GM13976 (cell line): ENCODE results near the gene NAPB.
"Not testable (repeated sequence)": the region's sequence is repeated elsewhere in the genome, so short reads cannot be mapped to it uniquely, and the experiment has no call there.

ENCODE experiments used
- DNase-seq: peaks from one replicate; pipeline ENCODE4 v3.0.0; 2012; ENCODE audit warnings: low spot score
- CTCF ChIP-seq: IDR thresholded peaks from 2 replicates; pipeline ENCODE4 v1.5.1; 2012; ENCODE audit warnings: borderline replicate concordance, mild to moderate bottlenecking; ENCODE audit not compliant: insufficient read depth; ENCODE audit errors: extremely low read depth, missing control alignments, control extremely low read depth
- in situ Hi-C: fragments of 300-500 bp; cut with MboI; formaldehyde crosslinking; loops from one replicate; pipeline ENCODE4 v1.12.0; 2022; ENCODE audit warnings: low sequenced_read_pairs, mixed read lengths, inconsistent platforms; ENCODE audit not compliant: unreplicated experiment

Gene NAPB

GRCh38 chr20:23420943-23421931 lies at the start of gene NAPB:
NAPB (minus strand) TSS chr20:23421488; CDS start chr20:23421402, 86 bp downstream.
- DNase-seq: peak; percentile 96
- in situ Hi-C loops: no loop called here
- TF ChIP-seq CTCF: peak; percentile 34

- in situ Hi-C loops, DNase-seq: not testable (repeated sequence)
These were observed 45.7 kb upstream of the NAPB start for GRCh38 chr20:23466961-23467360.

GRCh38 chr20:23461180-23461579 lies 39.9 kb upstream of the NAPB start:
- in situ Hi-C loops: no loop called here
- DNase-seq: no peak

GRCh38 chr20:23459461-23460150 lies 38.3 kb upstream of the NAPB start:
- in situ Hi-C loops: no loop called here
- no peak for TF ChIP-seq CTCF
- no peak for DNase-seq

More at GRCh38 chr20:23461180-23461579, 39.9 kb upstream of the NAPB start:
- TF ChIP-seq CTCF: no peak

- in situ Hi-C loops: no loop called here
These were observed 35.6 kb upstream of the NAPB start for GRCh38 chr20:23456873-23457272.

GRCh38 chr20:23456409-23456808 lies 35.1 kb upstream of the NAPB start:
- in situ Hi-C loops: no loop called here
- no peak for TF ChIP-seq CTCF
- DNase-seq: no peak

More at GRCh38 chr20:23456873-23457272, 35.6 kb upstream of the NAPB start:
- no peak for DNase-seq
- TF ChIP-seq CTCF: no peak
